ENCODE results near the gene PHACTR4. TPM values are rescaled to one million over a fixed set of nuclear protein-coding genes. Genes with fewer than 3 reads are reported as not detected.
"Not testable (repeated sequence)": the region's sequence is repeated elsewhere in the genome, so short reads cannot be mapped to it uniquely, and the experiment has no call there.

Gene PHACTR4
- total RNA-seq, 2 donors from 2014 or later, result 29.7 to 33.7 TPM

GRCh38 chr1:28378906-28379305 is 9.4 kb downstream of the PHACTR4 start:
- ATAC-seq (replicated peaks in 1 of 2) (no peak), DNase-seq (no peak)
- Mint-ChIP-seq H3K27me3 (ENCODE audit: low read depth) (no peaks in the 10 kb centered on the region), H3K9me3 (peaks cover 0 to 3% of the 10 kb centered on the region in 2 donors), H3K36me3 (ENCODE audit: insufficient read depth in 2 of 2) (peaks cover 3% of the 10 kb centered on the region in 2 donors), H3K27ac (no peak overlapping the region), H3K4me1 (ENCODE audit: low read depth) (peaks cover 24% of the 10 kb centered on the region), H3K4me3 (no peak overlapping the region)

GRCh38 chr1:28380394-28380793 is 10.9 kb downstream of the PHACTR4 start:
- ATAC-seq (replicated peaks in 1 of 2), result no peak
- peaks cover 3 to 6% of the 10 kb centered on the region in 2 donors for H3K36me3 Mint-ChIP-seq (ENCODE audit: insufficient read depth in 2 of 2)
- H3K27ac Mint-ChIP-seq, result no peak overlapping the region
- DNase-seq, result no peak
- H3K4me3 Mint-ChIP-seq, result no peak overlapping the region
- H3K9me3 Mint-ChIP-seq, result peaks cover 0 to 5% of the 10 kb centered on the region in 2 donors
- peaks cover 13% of the 10 kb centered on the region for H3K4me1 Mint-ChIP-seq (ENCODE audit: low read depth)
- H3K27me3 Mint-ChIP-seq (ENCODE audit: low read depth), result no peaks in the 10 kb centered on the region

GRCh38 chr1:28383785-28384184 is 14.2 kb downstream of the PHACTR4 start:
- not testable (repeated sequence) for H3K27me3 Mint-ChIP-seq (ENCODE audit: low read depth); ATAC-seq (replicated peaks in 1 of 2); H3K27ac Mint-ChIP-seq; H3K4me3 Mint-ChIP-seq; DNase-seq; H3K9me3 Mint-ChIP-seq; H3K36me3 Mint-ChIP-seq (ENCODE audit: insufficient read depth in 2 of 2)
- peaks cover 16% of the 10 kb centered on the region for H3K4me1 Mint-ChIP-seq (ENCODE audit: low read depth)

GRCh38 chr1:28392027-28392652 is 22.6 kb downstream of the PHACTR4 start:
- peaks cover 24% of the 10 kb centered on the region for H3K4me1 Mint-ChIP-seq (ENCODE audit: low read depth)
- H3K27me3 Mint-ChIP-seq (ENCODE audit: low read depth), result no peaks in the 10 kb centered on the region
- no peaks in the 10 kb centered on the region for H3K9me3 Mint-ChIP-seq
- ATAC-seq (replicated peaks in 1 of 2) (no peak), DNase-seq (no peak)
- no peak overlapping the region for H3K4me3 Mint-ChIP-seq
- H3K36me3 Mint-ChIP-seq (ENCODE audit: insufficient read depth in 2 of 2), result no peaks in the 10 kb centered on the region
- H3K27ac Mint-ChIP-seq, result no peak overlapping the region

- no peaks in the 10 kb centered on the region for H3K27me3 Mint-ChIP-seq (ENCODE audit: low read depth)
- H3K27ac Mint-ChIP-seq, result no peak overlapping the region
- no peaks in the 10 kb centered on the region for H3K9me3 Mint-ChIP-seq
- no peak for ATAC-seq (replicated peaks in 1 of 2)
- no peaks in the 10 kb centered on the region for H3K36me3 Mint-ChIP-seq (ENCODE audit: insufficient read depth in 2 of 2)
- peaks cover 18% of the 10 kb centered on the region for H3K4me1 Mint-ChIP-seq (ENCODE audit: low read depth)
- H3K4me3 Mint-ChIP-seq, result no peak overlapping the region
- no peak for DNase-seq
Measured at GRCh38 chr1:28394136-28394535, 24.6 kb downstream of the PHACTR4 start.

GRCh38 chr1:28395181-28395580 is 25.6 kb downstream of the PHACTR4 start:
- DNase-seq, result no peak
- peak; percentile 5 to 25 for ATAC-seq (replicated peaks in 1 of 2)
- peaks cover 17% of the 10 kb centered on the region for H3K4me1 Mint-ChIP-seq (ENCODE audit: low read depth)
- H3K9me3 Mint-ChIP-seq, result no peaks in the 10 kb centered on the region
- H3K27ac Mint-ChIP-seq, result peak overlapping the region; percentile 65
- no peak overlapping the region for H3K4me3 Mint-ChIP-seq
- H3K36me3 Mint-ChIP-seq (ENCODE audit: insufficient read depth in 2 of 2), result no peaks in the 10 kb centered on the region
- no peaks in the 10 kb centered on the region for H3K27me3 Mint-ChIP-seq (ENCODE audit: low read depth)

GRCh38 chr1:28401760-28402159 is 32.2 kb downstream of the PHACTR4 start:
- DNase-seq (no peak), ATAC-seq (replicated peaks in 1 of 2) (no peak)
- no peak overlapping the region for H3K4me3 Mint-ChIP-seq
- no peaks in the 10 kb centered on the region for H3K36me3 Mint-ChIP-seq (ENCODE audit: insufficient read depth in 2 of 2)
- no peak overlapping the region for H3K27ac Mint-ChIP-seq
- no peaks in the 10 kb centered on the region for H3K4me1 Mint-ChIP-seq (ENCODE audit: low read depth)
- H3K27me3 Mint-ChIP-seq (ENCODE audit: low read depth), result no peaks in the 10 kb centered on the region
- no peaks in the 10 kb centered on the region for H3K9me3 Mint-ChIP-seq

- peaks cover 5% of the 10 kb centered on the region for H3K4me1 Mint-ChIP-seq (ENCODE audit: low read depth)
- ATAC-seq (replicated peaks in 1 of 2) (no peak), DNase-seq (no peak)
Measured at GRCh38 chr1:28409090-28409489, 39.5 kb downstream of the PHACTR4 start.

GRCh38 chr1:28411656-28412055 is 42.1 kb downstream of the PHACTR4 start:
- DNase-seq (no peak), ATAC-seq (replicated peaks in 1 of 2) (no peak)
- H3K27ac Mint-ChIP-seq, result no peak overlapping the region
- no peaks in the 10 kb centered on the region for H3K9me3 Mint-ChIP-seq
- H3K4me3 Mint-ChIP-seq, result no peak overlapping the region
- no peaks in the 10 kb centered on the region for H3K27me3 Mint-ChIP-seq (ENCODE audit: low read depth)
- H3K36me3 Mint-ChIP-seq (ENCODE audit: insufficient read depth in 2 of 2), result peaks cover 0 to 1% of the 10 kb centered on the region in 2 donors
- peaks cover 9% of the 10 kb centered on the region for H3K4me1 Mint-ChIP-seq (ENCODE audit: low read depth)

More at GRCh38 chr1:28409090-28409489, 39.5 kb downstream of the PHACTR4 start:
- peaks cover 0 to 1% of the 10 kb centered on the region in 2 donors for H3K36me3 Mint-ChIP-seq (ENCODE audit: insufficient read depth in 2 of 2)
- no peaks in the 10 kb centered on the region for H3K9me3 Mint-ChIP-seq
- H3K27me3 Mint-ChIP-seq (ENCODE audit: low read depth), result no peaks in the 10 kb centered on the region
- no peak overlapping the region for H3K27ac Mint-ChIP-seq
- no peak overlapping the region for H3K4me3 Mint-ChIP-seq

- Mint-ChIP-seq H3K4me1 (ENCODE audit: low read depth) (peaks cover 20% of the 10 kb centered on the region), H3K36me3 (ENCODE audit: insufficient read depth in 2 of 2) (peaks cover 0 to 1% of the 10 kb centered on the region in 2 donors), H3K27ac (no peak overlapping the region), H3K9me3 (no peaks in the 10 kb centered on the region), H3K27me3 (ENCODE audit: low read depth) (no peaks in the 10 kb centered on the region), H3K4me3 (no peak overlapping the region)
- DNase-seq, result no peak
- ATAC-seq (replicated peaks in 1 of 2), result no peak
Measured at GRCh38 chr1:28412731-28413130, 43.2 kb downstream of the PHACTR4 start.

GRCh38 chr1:28416509-28417194 is 47.1 kb downstream of the PHACTR4 start:
- ATAC-seq (replicated peaks in 1 of 2) (no peak), DNase-seq (no peak)
- Mint-ChIP-seq H3K4me3 (no peak overlapping the region), H3K4me1 (ENCODE audit: low read depth) (peaks cover 17% of the 10 kb centered on the region), H3K27ac (peak overlapping the region; percentile 84), H3K36me3 (ENCODE audit: insufficient read depth in 2 of 2) (no peaks in the 10 kb centered on the region), H3K27me3 (ENCODE audit: low read depth) (no peaks in the 10 kb centered on the region), H3K9me3 (no peaks in the 10 kb centered on the region)

- DNase-seq (peak; percentile 26 to 42), ATAC-seq (replicated peaks in 1 of 2) (peak; percentile 97 to 98)
- peak overlapping the region in 1 of 2 donors; percentile 47 for H3K4me3 Mint-ChIP-seq
- H3K9me3 Mint-ChIP-seq, result no peaks in the 10 kb centered on the region
- H3K27ac Mint-ChIP-seq, result peak overlapping the region; percentile 79
- H3K27me3 Mint-ChIP-seq (ENCODE audit: low read depth), result no peaks in the 10 kb centered on the region
- peaks cover 17% of the 10 kb centered on the region for H3K4me1 Mint-ChIP-seq (ENCODE audit: low read depth)
- no peaks in the 10 kb centered on the region for H3K36me3 Mint-ChIP-seq (ENCODE audit: insufficient read depth in 2 of 2)
Measured at GRCh38 chr1:28417441-28417922, 47.9 kb downstream of the PHACTR4 start.

- peak overlapping the region; percentile 79 for H3K27ac Mint-ChIP-seq
- no peaks in the 10 kb centered on the region for H3K27me3 Mint-ChIP-seq (ENCODE audit: low read depth)
- H3K4me3 Mint-ChIP-seq, result peak overlapping the region in 1 of 2 donors; percentile 47
- H3K9me3 Mint-ChIP-seq, result no peaks in the 10 kb centered on the region
- H3K4me1 Mint-ChIP-seq (ENCODE audit: low read depth), result peaks cover 17% of the 10 kb centered on the region
- DNase-seq (no peak), ATAC-seq (replicated peaks in 1 of 2) (no peak)
- H3K36me3 Mint-ChIP-seq (ENCODE audit: insufficient read depth in 2 of 2), result no peaks in the 10 kb centered on the region
Measured at GRCh38 chr1:28417926-28418637, 48.5 kb downstream of the PHACTR4 start.
